ENCODE data around the gene CAPN3. TPM values are rescaled to one million over a fixed set of nuclear protein-coding genes. Genes with fewer than 3 reads are reported as not detected.

CAPN3 gene
- polyA plus RNA-seq, 1 donor from 2014 or later = 1.5 TPM

- no peaks in the 10 kb centered on the region for H3K36me3 ChIP-seq (ENCODE audit: insufficient read depth, low read length)
- H3K79me2 ChIP-seq (replicated peaks; ENCODE audit: insufficient read depth, low read length) = no peaks in the 10 kb centered on the region
- H3K9me2 ChIP-seq (ENCODE audit: insufficient read depth, low read length) = no peaks in the 10 kb centered on the region
- H4K20me1 ChIP-seq (ENCODE audit: insufficient read depth) = no peaks in the 10 kb centered on the region
- H3K4me2 ChIP-seq (ENCODE audit: low read length) = no peak overlapping the region
- no peak overlapping the region for H3K4me3 ChIP-seq (ENCODE audit: low read length)
- H3F3A ChIP-seq (ENCODE audit: insufficient read depth, low read length, poor library complexity, severe bottlenecking) = no peaks in the 10 kb centered on the region
- H3K9me3 ChIP-seq (ENCODE audit: low read length) = no peaks in the 10 kb centered on the region
- no peak overlapping the region for H3K27ac ChIP-seq (ENCODE audit: low read length)
- H2AFZ ChIP-seq (ENCODE audit: low read depth, low read length) = no peak overlapping the region
- TF ChIP-seq RAD21 (conservative IDR thresholded peaks at IDR 0.05) (no peak), MXI1 (conservative IDR thresholded peaks at IDR 0.05; ENCODE audit: poor library complexity, severe bottlenecking) (no peak), POLR2AphosphoS5 (IDR thresholded peaks at IDR 0.05) (no peak), EP300 (conservative IDR thresholded peaks at IDR 0.05; ENCODE audit: poor library complexity, severe bottlenecking) (no peak), REST (IDR thresholded peaks at IDR 0.05; ENCODE audit: borderline replicate concordance) (no peak), TAF1 (IDR thresholded peaks at IDR 0.05; ENCODE audit: low read depth) (no peak), SMC3 (conservative IDR thresholded peaks at IDR 0.05; ENCODE audit: poor library complexity) (no peak), CTCF (IDR thresholded peaks at IDR 0.05; ENCODE audit: poor library complexity, severe bottlenecking) (no peak), EZH2 (IDR thresholded peaks at IDR 0.05; ENCODE audit: borderline replicate concordance, insufficient read depth, low read length, poor library complexity, severe bottlenecking) (no peak)
- H3K9ac ChIP-seq (ENCODE audit: low read length) = no peak overlapping the region
- H3K27me3 ChIP-seq (ENCODE audit: insufficient read depth, low read depth, low read length) = no peaks in the 10 kb centered on the region
Observed at GRCh38 chr15:42329992-42330391, 29.3 kb upstream of the CAPN3 start.

GRCh38 chr15:42331235-42331634, 28.1 kb upstream of the CAPN3 start:
- no peak for TF ChIP-seq MXI1 (conservative IDR thresholded peaks at IDR 0.05; ENCODE audit: poor library complexity, severe bottlenecking)
- no peaks in the 10 kb centered on the region for H3K79me2 ChIP-seq (replicated peaks; ENCODE audit: insufficient read depth, low read length)

GRCh38 chr15:42332331-42332730, 27.0 kb upstream of the CAPN3 start:
- TF ChIP-seq EZH2 (IDR thresholded peaks at IDR 0.05; ENCODE audit: borderline replicate concordance, insufficient read depth, low read length, poor library complexity, severe bottlenecking) (no peak), SMC3 (conservative IDR thresholded peaks at IDR 0.05; ENCODE audit: poor library complexity) (no peak), MXI1 (conservative IDR thresholded peaks at IDR 0.05; ENCODE audit: poor library complexity, severe bottlenecking) (no peak), TAF1 (IDR thresholded peaks at IDR 0.05; ENCODE audit: low read depth) (no peak), EP300 (conservative IDR thresholded peaks at IDR 0.05; ENCODE audit: poor library complexity, severe bottlenecking) (no peak), REST (IDR thresholded peaks at IDR 0.05; ENCODE audit: borderline replicate concordance) (no peak), CTCF (IDR thresholded peaks at IDR 0.05; ENCODE audit: poor library complexity, severe bottlenecking) (no peak), POLR2AphosphoS5 (IDR thresholded peaks at IDR 0.05) (no peak), RAD21 (conservative IDR thresholded peaks at IDR 0.05) (no peak)
- no peak overlapping the region for H3K27ac ChIP-seq (ENCODE audit: low read length)
- H3K4me3 ChIP-seq (ENCODE audit: low read length) = no peak overlapping the region
- H3K4me2 ChIP-seq (ENCODE audit: low read length) = no peak overlapping the region
- no peaks in the 10 kb centered on the region for H3K36me3 ChIP-seq (ENCODE audit: insufficient read depth, low read length)
- no peaks in the 10 kb centered on the region for H3K9me2 ChIP-seq (ENCODE audit: insufficient read depth, low read length)
- no peaks in the 10 kb centered on the region for H3K79me2 ChIP-seq (replicated peaks; ENCODE audit: insufficient read depth, low read length)
- no peak overlapping the region for H2AFZ ChIP-seq (ENCODE audit: low read depth, low read length)
- H3K9me3 ChIP-seq (ENCODE audit: low read length) = peaks cover 4% of the 10 kb centered on the region
- no peak overlapping the region for H3K9ac ChIP-seq (ENCODE audit: low read length)
- H3F3A ChIP-seq (ENCODE audit: insufficient read depth, low read length, poor library complexity, severe bottlenecking) = no peaks in the 10 kb centered on the region
- no peaks in the 10 kb centered on the region for H3K27me3 ChIP-seq (ENCODE audit: insufficient read depth, low read depth, low read length)
- no peaks in the 10 kb centered on the region for H4K20me1 ChIP-seq (ENCODE audit: insufficient read depth)

More at GRCh38 chr15:42331235-42331634, 28.1 kb upstream of the CAPN3 start:
- no peaks in the 10 kb centered on the region for H3K36me3 ChIP-seq (ENCODE audit: insufficient read depth, low read length)
- H4K20me1 ChIP-seq (ENCODE audit: insufficient read depth) = no peaks in the 10 kb centered on the region
- H3K27ac ChIP-seq (ENCODE audit: low read length) = no peak overlapping the region
- no peak overlapping the region for H3K9ac ChIP-seq (ENCODE audit: low read length)
- no peak overlapping the region for H3K4me3 ChIP-seq (ENCODE audit: low read length)
- H2AFZ ChIP-seq (ENCODE audit: low read depth, low read length) = no peak overlapping the region
- H3K9me3 ChIP-seq (ENCODE audit: low read length) = peaks cover 4% of the 10 kb centered on the region
- H3K9me2 ChIP-seq (ENCODE audit: insufficient read depth, low read length) = no peaks in the 10 kb centered on the region
- H3K27me3 ChIP-seq (ENCODE audit: insufficient read depth, low read depth, low read length) = no peaks in the 10 kb centered on the region
- no peaks in the 10 kb centered on the region for H3F3A ChIP-seq (ENCODE audit: insufficient read depth, low read length, poor library complexity, severe bottlenecking)
- no peak overlapping the region for H3K4me2 ChIP-seq (ENCODE audit: low read length)
